ENCODE data around the gene COMMD2.

The COMMD2 gene

GRCh38 chr3:149752051-149752787 lies at the start of gene COMMD2:
COMMD2 (minus strand) TSS chr3:149752489; CDS start chr3:149752444, 45 bp downstream.
- peak; percentile 71 to 76 (median 74) for DNase-seq (ENCODE audit: low read depth in 2 of 3, low spot score in 1 of 3)

- no peak for DNase-seq (ENCODE audit: low read depth in 2 of 3, low spot score in 1 of 3)
These were observed 49.4 kb upstream of the COMMD2 start for GRCh38 chr3:149801639-149802038.

- no peak for DNase-seq (ENCODE audit: low read depth in 2 of 3, low spot score in 1 of 3)
These were observed 48.9 kb upstream of the COMMD2 start for GRCh38 chr3:149801195-149801594.

GRCh38 chr3:149800693-149801092 lies 48.4 kb upstream of the COMMD2 start:
- DNase-seq (ENCODE audit: low read depth in 2 of 3, low spot score in 1 of 3) = no peak

- DNase-seq (ENCODE audit: low read depth in 2 of 3, low spot score in 1 of 3) = no peak
These were observed 43.7 kb upstream of the COMMD2 start for GRCh38 chr3:149796026-149796425.

GRCh38 chr3:149792452-149793270 lies 40.4 kb upstream of the COMMD2 start, which contains the start of gene ANKUB1:
ANKUB1 (minus strand) TSS chr3:149792554; CDS start chr3:149792366, 188 bp downstream.
- no peak for DNase-seq (ENCODE audit: low read depth in 2 of 3, low spot score in 1 of 3)

- DNase-seq (ENCODE audit: low read depth in 2 of 3, low spot score in 1 of 3) = no peak
These were observed 38.4 kb upstream of the COMMD2 start for GRCh38 chr3:149790698-149791097.

- no peak for DNase-seq (ENCODE audit: low read depth in 2 of 3, low spot score in 1 of 3)
These were observed 38.0 kb upstream of the COMMD2 start for GRCh38 chr3:149790268-149790667.

- DNase-seq (ENCODE audit: low read depth in 2 of 3, low spot score in 1 of 3) = no peak
These were observed 31.9 kb upstream of the COMMD2 start for GRCh38 chr3:149784064-149784704.

GRCh38 chr3:149783576-149783975 lies 31.3 kb upstream of the COMMD2 start:
- no peak for DNase-seq (ENCODE audit: low read depth in 2 of 3, low spot score in 1 of 3)

- no peak for DNase-seq (ENCODE audit: low read depth in 2 of 3, low spot score in 1 of 3)
These were observed 29.5 kb upstream of the COMMD2 start for GRCh38 chr3:149781741-149782140.

- no peak for DNase-seq (ENCODE audit: low read depth in 2 of 3, low spot score in 1 of 3)
These were observed 28.9 kb upstream of the COMMD2 start for GRCh38 chr3:149781211-149781610.

- no peak for DNase-seq (ENCODE audit: low read depth in 2 of 3, low spot score in 1 of 3)
These were observed 25.3 kb upstream of the COMMD2 start for GRCh38 chr3:149777414-149778214.

- DNase-seq (ENCODE audit: low read depth in 2 of 3, low spot score in 1 of 3) = no peak
These were observed 23.9 kb upstream of the COMMD2 start for GRCh38 chr3:149776170-149776569.

- DNase-seq (ENCODE audit: low read depth in 2 of 3, low spot score in 1 of 3) = no peak
These were observed 20.6 kb upstream of the COMMD2 start for GRCh38 chr3:149772861-149773260.

- DNase-seq (ENCODE audit: low read depth in 2 of 3, low spot score in 1 of 3) = peak in 2 of 3 donors; percentile 24 to 38
These were observed 19.5 kb upstream of the COMMD2 start for GRCh38 chr3:149771652-149772271.

GRCh38 chr3:149770246-149770645 lies 18.0 kb upstream of the COMMD2 start:
- DNase-seq (ENCODE audit: low read depth in 2 of 3, low spot score in 1 of 3) = no peak

- DNase-seq (ENCODE audit: low read depth in 2 of 3, low spot score in 1 of 3) = no peak
These were observed 16.4 kb upstream of the COMMD2 start for GRCh38 chr3:149768704-149769103.

- DNase-seq (ENCODE audit: low read depth in 2 of 3, low spot score in 1 of 3) = no peak
These were observed 15.4 kb upstream of the COMMD2 start for GRCh38 chr3:149767720-149768119.

GRCh38 chr3:149765762-149766334 lies 13.6 kb upstream of the COMMD2 start:
- DNase-seq (ENCODE audit: low read depth in 2 of 3, low spot score in 1 of 3) = no peak

Measured in stimulated activated CD4-positive, alpha-beta T cell treated with anti-CD3 and anti-CD28 coated beads, Interleukin-12 subunit alpha, Interleukin-12 subunit beta, amount 100 ng/mL, for 48 hours (primary cell).